Stimulated activated CD8-positive, alpha-beta memory T cell treated with anti-CD3 and anti-CD28 coated beads, Interleukin-12 subunit alpha, Interleukin-12 subunit beta, amount 100 ng/mL, for 1 hour (primary cell): ENCODE measurements around the gene DCANP1.

ENCODE experiments used
- DNase-seq: peaks from one replicate; pipeline ENCODE4 v3.0.0-alpha.2; 2020; ENCODE audit warnings: low read depth

Gene DCANP1

GRCh38 chr5:135478938-135479337 is 31.8 kb upstream of the DCANP1 start:
- no peak for DNase-seq

GRCh38 chr5:135477613-135478066 is 30.5 kb upstream of the DCANP1 start:
- no peak for DNase-seq

- DNase-seq: no peak
Observed at GRCh38 chr5:135476615-135477581, 29.8 kb upstream of the DCANP1 start.

GRCh38 chr5:135473956-135474670 is 27.0 kb upstream of the DCANP1 start:
- no peak for DNase-seq

- DNase-seq: no peak
Observed at GRCh38 chr5:135472141-135472540, 25.0 kb upstream of the DCANP1 start.

GRCh38 chr5:135471726-135472125 is 24.6 kb upstream of the DCANP1 start:
- DNase-seq: no peak

- no peak for DNase-seq
Observed at GRCh38 chr5:135469911-135470310, 22.8 kb upstream of the DCANP1 start.

- no peak for DNase-seq
Observed at GRCh38 chr5:135468541-135468940, 21.4 kb upstream of the DCANP1 start.

GRCh38 chr5:135467871-135468485 is 20.8 kb upstream of the DCANP1 start:
- DNase-seq: no peak

GRCh38 chr5:135467051-135467625 is 20.0 kb upstream of the DCANP1 start:
- no peak for DNase-seq

GRCh38 chr5:135466178-135467050 is 19.3 kb upstream of the DCANP1 start:
- peak; percentile 45 for DNase-seq

GRCh38 chr5:135465391-135466122 is 18.4 kb upstream of the DCANP1 start:
- no peak for DNase-seq

GRCh38 chr5:135462304-135462703 is 15.2 kb upstream of the DCANP1 start:
- peak; percentile 4 for DNase-seq

GRCh38 chr5:135461481-135462151 is 14.5 kb upstream of the DCANP1 start:
- DNase-seq: no peak

- no peak for DNase-seq
Observed at GRCh38 chr5:135460246-135461033, 13.3 kb upstream of the DCANP1 start.

- no peak for DNase-seq
Observed at GRCh38 chr5:135458921-135459331, 11.8 kb upstream of the DCANP1 start.

- no peak for DNase-seq
Observed at GRCh38 chr5:135458356-135458755, 11.2 kb upstream of the DCANP1 start.

- DNase-seq: peak; percentile 26
Observed at GRCh38 chr5:135457424-135458071, 10.4 kb upstream of the DCANP1 start.
